Fibroblast of the aortic adventitia (primary cell): ENCODE measurements around the gene CCNY. TPM values are rescaled to one million over a fixed set of nuclear protein-coding genes. Genes with fewer than 3 reads are reported as not detected.

Source experiments
- DNase-seq: peaks from one replicate; pipeline ENCODE4 v3.0.0-alpha.2; 2010; ENCODE audit warnings: low read depth
- H3K4me3 ChIP-seq: 2 replicates; pipeline ENCODE4 v1.5.1; 2011; ENCODE audit warnings: low read depth, mild to moderate bottlenecking, control low read depth, low read length, moderate library complexity
- total RNA-seq: library from RNA; depleted of rRNA; stranded (reverse); fragments of >200 nt; gene quantifications from 2 replicates; pipeline ENCODE4 v1.2.3, GENCODE V29; 2012; ENCODE audit warnings: low replicate concordance
- TF ChIP-seq, protein P1 (sequence below): IDR thresholded peaks from 2 replicates; pipeline ENCODE4 v1.5.1; 2011; ENCODE audit warnings: mild to moderate bottlenecking, low read length, control low read depth, inconsistent platforms; ENCODE audit not compliant: insufficient read depth

The CCNY gene
- total RNA-seq, 1 donor = 55.4 TPM

DNA sequence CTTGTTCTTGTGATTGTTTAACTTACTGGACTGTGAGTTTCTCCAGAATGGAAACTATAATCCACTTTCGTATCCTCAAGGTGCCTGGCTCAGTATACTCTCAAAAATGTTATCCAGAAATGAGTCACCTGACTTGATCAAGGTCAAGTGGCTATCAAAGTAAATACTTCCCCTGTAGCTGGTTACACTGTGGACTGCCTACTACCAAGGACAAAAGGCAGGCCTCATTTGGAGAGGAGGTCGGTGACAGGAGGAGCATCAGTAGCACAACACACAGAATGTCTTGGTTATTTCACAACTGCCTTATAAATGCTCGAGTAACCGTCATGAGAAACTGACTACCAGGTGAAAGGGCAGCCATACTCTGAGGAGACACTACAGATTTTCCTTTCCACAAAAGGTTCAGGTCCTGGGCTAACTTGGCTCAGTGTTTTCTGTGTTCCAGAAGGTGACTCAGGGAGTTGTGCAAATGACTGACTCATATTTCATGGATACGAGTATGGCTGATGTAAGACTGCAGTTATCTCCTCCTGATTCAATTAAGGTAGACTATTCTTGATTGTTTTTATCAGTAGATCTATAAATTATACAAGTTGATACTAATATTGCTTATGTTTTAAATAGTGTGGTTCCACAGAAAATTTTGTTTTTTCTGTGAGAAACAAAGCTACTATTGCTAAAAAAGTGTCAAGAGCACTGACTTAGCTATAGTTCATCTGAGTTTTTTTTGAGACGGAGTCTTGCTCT, 4.2 kb upstream of the CCNY start:
- peak; percentile 93 for DNase-seq
- H3K4me3 ChIP-seq = no peak overlapping the region

DNA sequence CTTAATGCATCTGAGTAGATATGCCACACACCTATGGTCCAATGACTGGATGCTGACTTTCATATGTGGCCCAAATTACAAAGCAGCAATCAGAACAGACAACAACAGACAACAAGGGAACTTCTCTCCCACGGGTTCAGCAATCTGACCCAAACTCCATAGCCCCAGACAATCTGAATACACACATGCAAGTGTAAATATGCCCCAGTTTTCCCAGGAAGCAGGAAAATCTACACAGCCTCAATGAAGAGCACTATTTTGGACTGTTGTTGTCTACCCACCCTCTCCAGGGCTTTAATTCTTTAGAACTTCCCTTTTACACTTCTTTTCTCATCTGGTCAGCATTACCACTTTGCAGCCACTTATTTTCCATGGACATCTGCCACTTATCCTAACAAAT, 2.0 kb upstream of the CCNY start:
- TF ChIP-seq, protein P1, sequence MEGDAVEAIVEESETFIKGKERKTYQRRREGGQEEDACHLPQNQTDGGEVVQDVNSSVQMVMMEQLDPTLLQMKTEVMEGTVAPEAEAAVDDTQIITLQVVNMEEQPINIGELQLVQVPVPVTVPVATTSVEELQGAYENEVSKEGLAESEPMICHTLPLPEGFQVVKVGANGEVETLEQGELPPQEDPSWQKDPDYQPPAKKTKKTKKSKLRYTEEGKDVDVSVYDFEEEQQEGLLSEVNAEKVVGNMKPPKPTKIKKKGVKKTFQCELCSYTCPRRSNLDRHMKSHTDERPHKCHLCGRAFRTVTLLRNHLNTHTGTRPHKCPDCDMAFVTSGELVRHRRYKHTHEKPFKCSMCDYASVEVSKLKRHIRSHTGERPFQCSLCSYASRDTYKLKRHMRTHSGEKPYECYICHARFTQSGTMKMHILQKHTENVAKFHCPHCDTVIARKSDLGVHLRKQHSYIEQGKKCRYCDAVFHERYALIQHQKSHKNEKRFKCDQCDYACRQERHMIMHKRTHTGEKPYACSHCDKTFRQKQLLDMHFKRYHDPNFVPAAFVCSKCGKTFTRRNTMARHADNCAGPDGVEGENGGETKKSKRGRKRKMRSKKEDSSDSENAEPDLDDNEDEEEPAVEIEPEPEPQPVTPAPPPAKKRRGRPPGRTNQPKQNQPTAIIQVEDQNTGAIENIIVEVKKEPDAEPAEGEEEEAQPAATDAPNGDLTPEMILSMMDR = no peak
- peak overlapping the region; percentile 23 for H3K4me3 ChIP-seq
- DNase-seq = no peak

More for the DNA sequence above, 4.2 kb upstream of the CCNY start:
- TF ChIP-seq, protein P1 = no peak

- no peak for DNase-seq
- TF ChIP-seq, protein P1 = no peak
- peak overlapping the region; percentile 81 for H3K4me3 ChIP-seq
Measured at GRCh38 chr10:35335133-35336083, 901 bp upstream of the CCNY start.

DNA sequence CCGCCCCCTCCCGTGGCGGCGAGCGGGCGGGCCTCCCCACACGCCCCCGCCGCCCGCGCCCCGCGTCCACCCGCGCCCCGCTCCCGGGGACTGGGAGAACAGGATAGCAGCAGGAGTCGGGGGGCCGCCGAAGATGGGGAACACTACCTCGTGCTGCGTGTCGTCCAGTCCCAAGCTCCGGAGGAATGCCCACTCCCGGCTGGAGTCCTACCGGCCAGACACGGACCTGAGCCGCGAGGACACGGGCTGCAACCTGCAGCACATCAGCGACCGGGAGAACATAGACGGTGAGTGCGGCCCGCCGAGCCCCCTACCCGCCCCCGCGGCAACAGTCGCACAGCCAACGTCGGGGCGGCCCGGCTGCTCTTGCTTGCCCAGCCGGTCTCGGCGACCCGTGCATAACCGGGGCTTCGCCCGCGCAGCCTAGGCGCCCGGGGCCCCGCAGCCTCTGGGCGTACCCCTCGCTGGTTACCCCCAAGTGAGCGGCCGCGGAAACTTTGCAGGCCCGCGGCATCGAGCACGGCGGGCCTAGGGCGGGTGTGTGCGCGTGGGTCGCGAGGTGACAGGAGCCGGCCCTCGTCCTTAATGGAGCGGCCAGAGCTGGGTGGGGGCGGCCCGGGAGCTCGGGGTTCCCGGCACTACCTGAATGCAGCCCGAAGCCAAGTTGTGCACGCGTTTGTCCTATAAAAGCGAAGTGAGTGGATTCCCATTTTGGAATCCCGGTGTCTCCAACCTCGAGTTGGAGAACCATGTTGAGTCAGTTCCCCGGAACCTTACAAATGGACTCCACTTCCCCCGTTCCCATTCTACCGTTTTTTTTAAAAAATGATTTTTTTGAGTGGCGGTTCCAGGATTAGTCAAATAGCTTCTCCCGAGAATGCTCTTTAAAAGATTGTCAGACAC, 863 bp downstream of the CCNY start:
- TF ChIP-seq, protein P1 = peak; percentile 8
- no peak for DNase-seq
- H3K4me3 ChIP-seq = peak overlapping the region; percentile 78

GRCh38 chr10:35339942-35340341, 3.6 kb downstream of the CCNY start:
- TF ChIP-seq, protein P1 = no peak
- no peak overlapping the region for H3K4me3 ChIP-seq
- DNase-seq = no peak

DNA sequence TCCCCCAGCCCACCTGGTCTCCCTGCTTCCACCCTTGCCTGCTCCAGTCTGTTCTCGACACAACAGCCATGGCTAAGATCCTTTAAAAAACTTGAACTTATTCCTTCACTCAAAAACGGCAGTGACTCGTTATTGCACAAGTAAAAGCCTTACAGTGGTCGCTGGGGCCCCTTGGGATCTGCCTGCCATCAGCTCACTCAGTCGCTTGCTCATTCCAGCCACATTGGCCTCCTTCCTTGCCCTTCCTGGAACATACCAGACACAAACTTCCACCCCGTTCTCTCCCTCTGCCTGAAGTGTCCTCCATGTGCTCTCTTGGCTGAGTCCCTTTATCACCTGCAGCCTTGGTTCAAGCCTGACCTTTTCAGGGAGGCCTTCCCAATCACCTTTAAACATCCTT, 4.7 kb downstream of the CCNY start:
- DNase-seq = no peak
- TF ChIP-seq, protein P1 = no peak
- no peak overlapping the region for H3K4me3 ChIP-seq
